IMR-90 (cell line): Measurements from ENCODE around the gene ENDOV. TPM values are rescaled to one million over a fixed set of nuclear protein-coding genes. Genes with fewer than 3 reads are reported as not detected.

Source experiments
- ATAC-seq: fragments of 200-7000 bp; cut with Tn5 transposase; 2 replicates; pipeline ENCODE4 v1.9.1; 2020; ENCODE audit warnings: low read depth, mild to moderate bottlenecking, moderate library complexity
- BruUV-seq: library from RNA; stranded (reverse); fragments of 400-500 nt; replicated peaks from 2 replicates; lab custom pipeline; 2021; lab: Mats Ljungman, UMichigan
- CTCF ChIA-PET: fragments of 300-600 bp; formaldehyde crosslinking; extraction: SDS; loops from one replicate; lab custom pipeline; 2021; ENCODE audit warnings: antibody characterized with exemption; lab: Yijun Ruan, JAX
- POLR2A ChIA-PET: fragments of 300-600 bp; sonication (Branson Sonifier 250); formaldehyde crosslinking; loops from one replicate; lab custom pipeline; 2022; ENCODE audit warnings: antibody characterized with exemption; ENCODE audit not compliant: unreplicated experiment; lab: Charles Lee
- DNase-seq: peaks from one replicate; pipeline ENCODE4 v3.0.0; 2013
- H2AFZ ChIP-seq: replicated peaks from 2 replicates; pipeline ENCODE3; 2013; ENCODE audit warnings: low read length, mild to moderate bottlenecking; ENCODE audit not compliant: poor library complexity
- H2AK5ac ChIP-seq: 2 replicates; pipeline ENCODE4 v1.6.1; 2013; ENCODE audit warnings: low read depth, low read length, inconsistent platforms
- H2AK9ac ChIP-seq: replicated peaks from 2 replicates; pipeline ENCODE3; 2013; ENCODE audit warnings: mild to moderate bottlenecking, low read depth, low read length, moderate library complexity; ENCODE audit not compliant: poor library complexity
- H2BK120ac ChIP-seq: 2 replicates; pipeline ENCODE4 v1.6.1; 2013; ENCODE audit warnings: low read depth, low read length, inconsistent platforms
- H2BK15ac ChIP-seq: 3 replicates; pipeline ENCODE4 v1.6.1; 2013; ENCODE audit warnings: low read depth, low read length, inconsistent platforms
- H2BK20ac ChIP-seq: 2 replicates; pipeline ENCODE4 v1.6.1; 2013; ENCODE audit warnings: low read depth, mild to moderate bottlenecking, inconsistent platforms, low read length, moderate library complexity
- H2BK5ac ChIP-seq: 2 replicates; pipeline ENCODE4 v1.6.1; 2013; ENCODE audit warnings: mild to moderate bottlenecking, low read depth, low read length, inconsistent platforms; ENCODE audit not compliant: poor library complexity, severe bottlenecking
- H3K14ac ChIP-seq: replicated peaks from 2 replicates; pipeline ENCODE4 v1.6.1; 2013; ENCODE audit warnings: low read depth, low read length, inconsistent platforms
- H3K18ac ChIP-seq: 2 replicates; pipeline ENCODE4 v1.6.1; 2013; ENCODE audit warnings: low read depth, low read length, control low read depth
- H3K23ac ChIP-seq: 2 replicates; pipeline ENCODE4 v1.6.1; 2013; ENCODE audit warnings: low read depth, low read length, inconsistent platforms
- H3K27ac ChIP-seq: 2 replicates; pipeline ENCODE4 v1.5.1; 2013; ENCODE audit warnings: mild to moderate bottlenecking, control low read depth, low read length; ENCODE audit not compliant: insufficient read depth
- H3K27me3 ChIP-seq: 2 replicates; pipeline ENCODE4 v1.6.1; 2013; ENCODE audit warnings: low read length; ENCODE audit not compliant: control insufficient read depth, insufficient read depth
- H3K36me3 ChIP-seq: 2 replicates; pipeline ENCODE4 v1.6.1; 2013; ENCODE audit warnings: low read length, mixed read lengths; ENCODE audit not compliant: control insufficient read depth, insufficient read depth
- H3K4ac ChIP-seq: 2 replicates; pipeline ENCODE4 v1.6.1; 2013; ENCODE audit warnings: low read depth, low read length, inconsistent platforms
- H3K4me1 ChIP-seq: 2 replicates; pipeline ENCODE4 v1.6.1; 2013; ENCODE audit warnings: low read length, mixed read lengths; ENCODE audit not compliant: control insufficient read depth, insufficient read depth
- H3K4me2 ChIP-seq: 2 replicates; pipeline ENCODE4 v1.6.1; 2013; ENCODE audit warnings: low read depth, mild to moderate bottlenecking, control low read depth, low read length, moderate library complexity
- H3K4me3 ChIP-seq: 2 replicates; pipeline ENCODE4 v1.5.1; 2013; ENCODE audit warnings: low read depth, mild to moderate bottlenecking, control low read depth, low read length, moderate library complexity; ENCODE audit not compliant: insufficient read depth
- H3K56ac ChIP-seq: 2 replicates; pipeline ENCODE4 v1.6.1; 2013; ENCODE audit warnings: low read length, inconsistent platforms; ENCODE audit not compliant: insufficient read depth; ENCODE audit errors: extremely low read depth
- H3K79me1 ChIP-seq, 2 experiments: 2 replicates each; pipeline ENCODE4 v1.6.1; 2013; ENCODE audit warnings: low read length in 2 of 2, inconsistent platforms in 1 of 2, low read depth in 1 of 2
- H3K9ac ChIP-seq: 2 replicates; pipeline ENCODE4 v1.6.1; 2013; ENCODE audit warnings: low read depth, low read length, control low read depth
- H3K9me1 ChIP-seq: 2 replicates; pipeline ENCODE4 v1.6.1; 2013; ENCODE audit warnings: low read length, inconsistent platforms; ENCODE audit not compliant: insufficient read depth
- H3K9me3 ChIP-seq: 2 replicates; pipeline ENCODE4 v1.6.1; 2013; ENCODE audit warnings: low read length; ENCODE audit not compliant: control insufficient read depth, insufficient read depth
- H4K20me1 ChIP-seq: 2 replicates; pipeline ENCODE4 v1.6.1; 2013; ENCODE audit warnings: low read length, inconsistent platforms; ENCODE audit not compliant: insufficient read depth
- H4K5ac ChIP-seq: 2 replicates; pipeline ENCODE4 v1.6.1; 2013; ENCODE audit warnings: mild to moderate bottlenecking, low read depth, low read length, control low read depth
- H4K8ac ChIP-seq, 2 experiments: 2 replicates each; pipeline ENCODE4 v1.6.1; 2013; ENCODE audit warnings: low read depth in 2 of 2, low read length in 2 of 2, control low read depth in 1 of 2, inconsistent platforms in 1 of 2
- H4K91ac ChIP-seq: 2 replicates; pipeline ENCODE4 v1.6.1; 2013; ENCODE audit warnings: low read depth, low read length, inconsistent platforms; ENCODE audit not compliant: insufficient read depth
- MAZ ChIP-seq: IDR thresholded peaks from 2 replicates; pipeline ENCODE4 v1.6.1; 2012; ENCODE audit warnings: low read depth, mild to moderate bottlenecking, low read length, improper control_type of control experiment, moderate library complexity, borderline replicate concordance
- NFE2L2 ChIP-seq: fragments of 150-350 bp; IDR thresholded peaks from 2 replicates; pipeline ENCODE4 v1.6.1; 2016; ENCODE audit warnings: low read depth, mild to moderate bottlenecking, low read length
- POLR2A ChIP-seq: IDR thresholded peaks from 2 replicates; pipeline ENCODE4 v1.6.1; 2012; ENCODE audit warnings: mild to moderate bottlenecking, low read depth, low read length
- USF2 ChIP-seq: fragments of 150-350 bp; IDR thresholded peaks from 2 replicates; pipeline ENCODE4 v1.6.1; 2017; ENCODE audit warnings: mild to moderate bottlenecking, antibody characterized with exemption, low read length, low read depth
- WGBS, 2 experiments: methylation state at CpG; one replicate each; pipeline versions ENCODE4 v1.1.5 to v1.1.7; 2013; ENCODE audit warnings: missing lambda C conversion rate in 2 of 2; ENCODE audit not compliant: insufficient read length in 1 of 2; ENCODE audit errors: extremely low coverage in 2 of 2; 5-methylcytosine and 5-hydroxymethylcytosine counted together
- dilution Hi-C: fragments of 300-500 bp; cut with HindIII; formaldehyde crosslinking; loops from one replicate; pipeline ENCODE4 v1.14.3; 2018; ENCODE audit warnings: low sequenced_read_pairs; ENCODE audit not compliant: unreplicated experiment
- in situ Hi-C: fragments of 300-500 bp; cut with MboI; formaldehyde crosslinking; loops from 3 replicates; pipeline ENCODE4 v1.14.3; 2019; ENCODE audit warnings: low sequenced_read_pairs, inconsistent platforms, mixed read lengths
- intact Hi-C: fragments of 100-400 bp; cut with micrococcal nuclease; formaldehyde crosslinking; loops from 2 replicates; pipeline ENCODE4 v1.10.0; 2022
- polyA plus RNA-seq, 3 experiments: library from polyadenylated mRNA; depleted of rRNA; stranded (reverse); fragments of >200 nt; gene quantifications; 2 replicates each; pipeline ENCODE4 v1.2.3, GENCODE V29; 2012; ENCODE audit warnings: low replicate concordance in 1 of 3
- total RNA-seq: library from RNA; depleted of rRNA; stranded (reverse); fragments of >200 nt; gene quantifications from 2 replicates; pipeline ENCODE4 v1.2.3, GENCODE V29; 2012

The ENDOV gene
- total and polyA plus RNA-seq, 2 of the 4 experiments (the other 2 are of a cell fraction) = 15.1 to 30.3 TPM

GRCh38 chr17:80475910-80476876, 61.2 kb downstream of the ENDOV start, which contains the start of gene NPTX1:
NPTX1 (minus strand) TSS chr17:80476607; CDS start chr17:80476446, 161 bp downstream.
- Histone ChIP-seq H3K9me3 (no peaks in the 10 kb centered on the region), H3K27me3 (peaks cover 47% of the 10 kb centered on the region), H3K14ac (no peak within 1 kb of the TSS), H3K9ac (no peak within 1 kb of the TSS), H3K56ac (no peak within 1 kb of the TSS), H2AK9ac (peak within 1 kb of the TSS; percentile 73), H3K23ac (no peak within 1 kb of the TSS), H3K27ac (no peak within 1 kb of the TSS), H2BK15ac (no peak within 1 kb of the TSS), H3K18ac (no peak within 1 kb of the TSS), H3K4me2 (peak within 1 kb of the TSS; percentile 50), H3K36me3 (no peaks in the 10 kb centered on the region), H4K91ac (no peak within 1 kb of the TSS), H4K8ac (no peak within 1 kb of the TSS), H4K5ac (no peak within 1 kb of the TSS), H3K79me1 (peaks cover 0 to 15% of the 10 kb centered on the region in 2 experiments; a peak in 1 of 4 replicates), H2BK5ac (no peak within 1 kb of the TSS), H3K4ac (no peak within 1 kb of the TSS), H4K20me1 (peaks cover 38% of the 10 kb centered on the region), H2BK20ac (no peak within 1 kb of the TSS), H2AFZ (peak within 1 kb of the TSS; percentile 82), H3K4me3 (peak within 1 kb of the TSS; percentile 35), H3K9me1 (peaks cover 2% of the 10 kb centered on the region; the same call in 1 of the 2 replicates), H2AK5ac (no peak within 1 kb of the TSS), H3K4me1 (peaks cover 4% of the 10 kb centered on the region; the same call in 1 of the 2 replicates), H2BK120ac (no peak within 1 kb of the TSS)
- ATAC-seq (peak; percentile 40), DNase-seq (no peak)
- WGBS, 2 experiments = 0% methylated on average over 23 of the region's 136 CpGs; no CpG with 5 or more reads in 1 of the 2 experiments
- ChIA-PET POLR2A (interaction anchor here (0.5 to 0.6 kb wide), 3 partner anchors 314 to 396 kb away, joined by 5 to 9 read pairs (median 6); no protein-coding TSS in a partner anchor), CTCF (no interaction called here)
- dilution Hi-C loops = no loop called here
- TF ChIP-seq MAZ (0 out of 2 replicates have a peak, but pooled peaks have one; percentile 27), NFE2L2 (no peak), USF2 (no peak), POLR2A (peak; percentile 63)
- intact Hi-C loops = loop anchor here (5.0 to 10.0 kb wide), 2 partner anchors 379 to 416 kb away; no protein-coding TSS in a partner anchor
- TSS peak; percentile 99 for BruUV-seq
- in situ Hi-C loops = no loop called here
